Calu3 (cell line): ENCODE data around the gene CNTN5. TPM values are rescaled to one million over a fixed set of nuclear protein-coding genes. Genes with fewer than 3 reads are reported as not detected.

ENCODE experiments used
- BruUV-seq: library from RNA; stranded (reverse); fragments of 400-500 nt; replicated peaks from 2 replicates; lab custom pipeline; 2021; lab: Mats Ljungman, UMichigan
- CTCF ChIA-PET: fragments of 300-600 bp; sonication (Branson Sonifier 250); formaldehyde crosslinking; loops from one replicate; lab custom pipeline; 2022; ENCODE audit warnings: antibody characterized with exemption; lab: Charles Lee
- DNase-seq: peaks from one replicate; pipeline ENCODE4 v3.0.0; 2022
- H3K27ac Mint-ChIP-seq: one replicate; pipeline ENCODE4 v1.8.0; 2022; ENCODE audit warnings: mixed read lengths; ENCODE audit not compliant: unreplicated experiment
- H3K27me3 Mint-ChIP-seq: one replicate; pipeline ENCODE4 v1.8.0; 2022; ENCODE audit warnings: mixed read lengths; ENCODE audit not compliant: unreplicated experiment
- H3K36me3 Mint-ChIP-seq: one replicate; pipeline ENCODE4 v1.8.0; 2022; ENCODE audit warnings: mild to moderate bottlenecking, moderate library complexity, mixed read lengths; ENCODE audit not compliant: insufficient read depth, unreplicated experiment
- H3K4me1 Mint-ChIP-seq: one replicate; pipeline ENCODE4 v1.8.0; 2022; ENCODE audit warnings: mild to moderate bottlenecking, low read depth, mixed read lengths; ENCODE audit not compliant: unreplicated experiment
- H3K4me3 Mint-ChIP-seq: one replicate; pipeline ENCODE4 v1.8.0; 2022; ENCODE audit warnings: mild to moderate bottlenecking, low read depth, moderate library complexity, mixed read lengths; ENCODE audit not compliant: unreplicated experiment
- H3K9me3 Mint-ChIP-seq: one replicate; pipeline ENCODE4 v1.8.0; 2022; ENCODE audit warnings: low read depth, mixed read lengths; ENCODE audit not compliant: unreplicated experiment
- CTCF ChIP-seq: fragments of 200-600 bp; IDR thresholded peaks from one replicate; pipeline ENCODE4 v1.8.0; 2022; ENCODE audit warnings: antibody characterized with exemption; ENCODE audit not compliant: unreplicated experiment
- intact Hi-C: fragments of 100-400 bp; cut with micrococcal nuclease; formaldehyde crosslinking; loops from one replicate; pipeline ENCODE4 v1.10.0; 2022; ENCODE audit not compliant: unreplicated experiment
- total RNA-seq: library from RNA; stranded (reverse); gene quantifications from 2 replicates; pipeline ENCODE4 v1.2.3, GENCODE V29; 2022

CNTN5 gene
- total RNA-seq, 1 experiment from 2014 or later, result not detected

- no peak for TF ChIP-seq CTCF
- Mint-ChIP-seq H3K27me3 (no peaks in the 10 kb centered on the region), H3K4me1 (no peaks in the 10 kb centered on the region), H3K4me3 (no peak overlapping the region), H3K9me3 (no peaks in the 10 kb centered on the region), H3K36me3 (no peaks in the 10 kb centered on the region), H3K27ac (no peak overlapping the region)
- no peak for DNase-seq
- intact Hi-C loops, result no loop called here
- no TSS peak for BruUV-seq
- CTCF ChIA-PET, result no interaction called here
These were observed 1282.1 kb downstream of the CNTN5 start for GRCh38 chr11:100302824-100303223.

- Mint-ChIP-seq H3K4me1 (no peaks in the 10 kb centered on the region), H3K27ac (no peak overlapping the region), H3K9me3 (no peaks in the 10 kb centered on the region), H3K36me3 (no peaks in the 10 kb centered on the region), H3K27me3 (no peaks in the 10 kb centered on the region), H3K4me3 (no peak overlapping the region)
- CTCF ChIA-PET, result no interaction called here
- no peak for TF ChIP-seq CTCF
- BruUV-seq, result no TSS peak
- intact Hi-C loops, result no loop called here
- no peak for DNase-seq
These were observed 1283.1 kb downstream of the CNTN5 start for GRCh38 chr11:100303897-100304296.

GRCh38 chr11:100308202-100308601 lies 1287.5 kb downstream of the CNTN5 start:
- Mint-ChIP-seq H3K9me3 (no peaks in the 10 kb centered on the region), H3K27ac (no peak overlapping the region), H3K27me3 (peaks cover 9% of the 10 kb centered on the region), H3K36me3 (no peaks in the 10 kb centered on the region), H3K4me3 (no peak overlapping the region), H3K4me1 (no peaks in the 10 kb centered on the region)
- intact Hi-C loops, result no loop called here
- no peak for DNase-seq
- no TSS peak for BruUV-seq
- no peak for TF ChIP-seq CTCF
- CTCF ChIA-PET, result no interaction called here

- DNase-seq, result no peak
- no peak for TF ChIP-seq CTCF
- peaks cover 18% of the 10 kb centered on the region for H3K27me3 Mint-ChIP-seq
These were observed 1295.2 kb downstream of the CNTN5 start for GRCh38 chr11:100315946-100316345.

More at GRCh38 chr11:100315946-100316345, 1295.2 kb downstream of the CNTN5 start:
- BruUV-seq, result no TSS peak
- Mint-ChIP-seq H3K36me3 (no peaks in the 10 kb centered on the region), H3K9me3 (no peaks in the 10 kb centered on the region), H3K4me1 (no peaks in the 10 kb centered on the region), H3K4me3 (no peak overlapping the region), H3K27ac (no peak overlapping the region)
- intact Hi-C loops, result no loop called here
- CTCF ChIA-PET, result no interaction called here
